Activated T-helper 1 cell treated with Interleukin-2 at 50 U/mL for 16 hours (primary cell): ENCODE data around the gene ZNF554.
"Not testable (repeated sequence)": the region's sequence is repeated elsewhere in the genome, so short reads cannot be mapped to it uniquely, and the experiment has no call there.

Experiments used
- DNase-seq: peaks from one replicate; pipeline ENCODE4 v3.0.0-alpha.2; 2020; ENCODE audit warnings: low read depth

Gene ZNF554

DNA sequence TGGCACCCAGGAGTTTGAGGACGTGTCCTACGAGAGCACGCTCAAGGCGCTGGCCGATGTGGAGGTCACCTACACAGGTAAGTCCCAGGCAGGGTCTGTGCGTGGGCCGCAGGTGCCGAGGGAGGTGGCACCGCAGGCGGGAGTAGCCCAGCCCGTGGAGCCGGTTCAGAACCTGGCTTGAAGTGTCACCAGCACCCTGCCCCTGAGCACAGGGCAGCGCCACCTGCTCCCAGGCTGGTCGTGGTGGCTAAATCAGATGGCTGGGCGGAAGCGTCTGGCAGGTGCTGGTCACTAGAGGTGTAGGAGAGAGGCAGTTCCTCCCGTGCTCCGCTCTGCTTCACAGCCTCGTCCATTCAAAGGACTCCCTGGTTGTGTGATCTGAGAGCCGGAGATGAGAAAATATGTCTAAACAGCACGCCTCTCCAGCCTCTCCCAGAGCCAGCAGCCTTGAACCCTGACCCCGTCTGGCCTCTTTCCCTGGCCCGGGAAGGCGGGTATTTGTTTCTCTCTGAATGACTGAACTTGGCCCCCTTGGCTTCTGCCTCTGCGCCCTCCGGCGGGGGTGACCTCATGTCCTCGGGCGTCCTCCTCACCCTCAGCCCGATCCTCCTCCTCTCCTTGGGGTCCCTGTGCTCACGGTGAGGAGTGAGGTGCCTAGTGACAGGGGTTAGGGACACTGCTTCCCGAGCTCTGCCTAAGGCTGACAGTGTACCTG lies 29.0 kb upstream of the ZNF554 start:
- DNase-seq: no peak

DNA sequence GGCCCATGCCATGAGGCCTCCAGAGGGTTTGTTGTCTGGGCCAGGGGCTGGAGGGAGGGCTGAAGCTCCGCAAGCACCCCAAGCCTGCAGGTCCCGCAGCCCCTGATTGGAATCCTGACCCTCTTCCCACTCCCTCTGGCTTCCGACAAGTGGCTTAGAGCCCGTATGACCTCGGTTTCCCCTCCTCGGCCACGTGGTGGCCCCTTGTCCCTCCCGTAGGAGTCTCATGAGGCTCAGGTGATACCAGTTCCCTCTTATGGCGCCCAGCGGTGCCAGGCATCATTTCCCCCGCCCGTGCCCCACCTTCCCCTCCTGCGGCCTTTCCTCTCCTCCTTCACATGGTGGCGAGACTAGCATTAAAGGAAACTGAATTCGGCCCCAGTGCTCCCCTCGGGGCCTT lies 28.2 kb upstream of the ZNF554 start:
- DNase-seq: no peak

DNA sequence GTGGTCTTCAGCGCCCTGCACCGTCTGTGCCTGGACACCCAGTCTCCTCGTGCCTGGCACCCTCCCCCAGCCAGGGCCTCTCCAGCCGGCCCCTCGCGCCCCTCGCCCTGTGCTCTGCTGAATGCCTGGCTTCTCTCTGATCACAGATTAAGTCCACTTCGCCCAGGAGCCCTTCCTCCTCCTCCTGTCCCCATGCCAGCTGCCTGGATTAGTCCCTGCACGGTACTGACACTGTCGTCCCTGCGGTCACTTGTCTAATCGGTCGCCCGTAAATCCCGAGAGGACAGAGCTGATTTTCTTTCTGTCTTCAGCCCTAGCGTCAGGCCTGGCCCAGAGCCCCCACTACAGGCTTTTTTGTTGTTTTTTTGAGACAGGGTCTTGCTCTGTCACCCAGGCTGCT lies 27.8 kb upstream of the ZNF554 start:
- DNase-seq: no peak

DNA sequence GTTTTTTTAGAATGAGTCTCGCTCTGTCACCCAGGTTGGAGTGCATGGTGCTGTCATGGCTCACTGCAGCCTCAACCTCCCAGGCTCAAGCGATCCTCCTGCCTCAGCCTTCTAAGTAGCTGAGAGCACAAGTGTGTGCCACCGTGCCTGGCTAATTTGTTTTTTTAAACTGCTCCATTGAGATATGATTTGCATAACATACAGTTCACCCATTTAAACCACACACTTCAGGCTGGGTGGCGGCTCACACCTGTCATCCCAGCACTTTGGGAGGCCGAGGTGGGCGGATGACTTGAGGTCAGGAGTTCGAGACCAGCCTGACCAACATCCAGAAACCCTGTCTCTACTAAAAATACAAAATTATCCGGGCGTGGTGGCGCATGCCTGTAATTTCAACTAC lies 27.0 kb upstream of the ZNF554 start:
- DNase-seq: not testable (repeated sequence)

DNA sequence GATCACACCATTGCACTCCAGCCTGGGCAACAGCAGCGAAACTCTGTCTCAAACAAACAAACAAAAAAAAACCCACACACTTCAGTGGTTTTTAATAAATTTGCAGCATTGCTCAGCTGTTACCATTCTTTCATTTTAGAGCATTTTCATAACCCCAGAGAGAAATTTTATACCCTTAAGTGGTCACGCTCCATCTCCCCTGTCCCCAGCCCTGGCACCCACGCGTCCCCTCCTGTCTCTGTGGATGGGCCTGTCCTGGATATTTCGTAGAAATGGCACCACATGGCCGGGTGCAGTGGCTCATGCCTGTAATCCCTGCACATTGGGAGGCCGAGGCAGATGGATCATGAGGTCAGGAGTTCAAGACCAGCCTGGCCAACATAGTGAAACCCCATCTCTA lies 26.5 kb upstream of the ZNF554 start:
- DNase-seq: no peak

DNA sequence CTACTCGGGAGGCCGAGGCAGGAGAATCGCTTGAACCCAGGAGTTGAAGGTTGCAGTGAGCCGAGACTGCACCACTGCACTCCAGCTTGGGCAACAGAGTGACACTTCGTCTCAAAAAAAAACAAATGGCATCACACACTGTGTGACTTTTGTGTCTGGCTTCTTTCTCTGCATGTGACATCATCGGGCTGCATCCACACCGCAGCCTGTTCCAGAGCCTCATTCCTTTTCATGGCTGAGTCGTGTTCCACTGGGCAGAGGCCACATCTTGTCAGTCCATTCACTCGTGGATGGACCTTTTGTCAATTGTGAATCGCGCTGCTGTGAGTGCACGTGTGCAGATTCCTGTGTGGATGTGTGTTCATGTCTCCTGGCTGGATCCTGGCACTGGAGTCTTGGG lies 26.1 kb upstream of the ZNF554 start:
- no peak for DNase-seq

DNA sequence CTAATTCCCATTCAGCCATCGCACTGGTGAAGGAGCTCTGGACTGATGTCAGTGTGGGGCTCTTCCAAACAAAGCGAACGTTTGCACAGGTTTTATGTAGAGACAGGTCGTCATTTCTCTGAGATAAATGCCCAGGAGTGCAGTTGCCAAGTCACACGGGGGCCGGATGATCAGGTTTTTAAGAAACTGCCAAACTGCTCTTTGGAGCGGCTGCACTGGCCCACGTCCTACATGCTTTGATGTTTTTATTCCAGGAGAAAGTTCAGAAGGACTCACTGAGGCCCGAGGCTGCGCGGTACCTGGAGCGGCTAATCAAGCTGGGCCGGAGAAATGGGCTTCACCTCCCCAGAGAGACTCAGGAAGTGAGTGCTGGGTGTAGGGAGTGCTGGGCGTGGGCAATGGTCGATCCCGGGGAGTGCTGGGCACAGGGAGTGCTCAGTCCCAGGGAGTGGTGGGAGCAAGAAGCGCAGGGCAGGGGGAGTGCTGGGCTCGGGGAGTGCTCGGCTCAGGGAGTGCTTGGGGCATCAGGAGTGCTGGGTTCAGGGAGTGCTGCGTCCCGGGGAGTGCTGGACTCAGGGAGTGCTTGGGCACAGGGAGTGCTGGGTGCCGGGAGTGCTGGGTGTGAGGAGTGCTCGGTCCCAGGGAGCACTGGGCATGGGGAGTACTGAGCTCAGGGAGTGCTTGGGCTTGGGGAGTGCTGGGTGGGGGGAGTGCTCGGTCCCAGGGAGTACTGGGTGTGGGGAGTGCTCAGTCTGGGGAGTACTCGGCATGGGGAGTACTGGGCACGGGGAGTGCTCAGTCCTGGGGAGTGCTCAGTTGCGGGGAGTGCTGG lies 23.6 kb upstream of the ZNF554 start:
- no peak for DNase-seq

DNA sequence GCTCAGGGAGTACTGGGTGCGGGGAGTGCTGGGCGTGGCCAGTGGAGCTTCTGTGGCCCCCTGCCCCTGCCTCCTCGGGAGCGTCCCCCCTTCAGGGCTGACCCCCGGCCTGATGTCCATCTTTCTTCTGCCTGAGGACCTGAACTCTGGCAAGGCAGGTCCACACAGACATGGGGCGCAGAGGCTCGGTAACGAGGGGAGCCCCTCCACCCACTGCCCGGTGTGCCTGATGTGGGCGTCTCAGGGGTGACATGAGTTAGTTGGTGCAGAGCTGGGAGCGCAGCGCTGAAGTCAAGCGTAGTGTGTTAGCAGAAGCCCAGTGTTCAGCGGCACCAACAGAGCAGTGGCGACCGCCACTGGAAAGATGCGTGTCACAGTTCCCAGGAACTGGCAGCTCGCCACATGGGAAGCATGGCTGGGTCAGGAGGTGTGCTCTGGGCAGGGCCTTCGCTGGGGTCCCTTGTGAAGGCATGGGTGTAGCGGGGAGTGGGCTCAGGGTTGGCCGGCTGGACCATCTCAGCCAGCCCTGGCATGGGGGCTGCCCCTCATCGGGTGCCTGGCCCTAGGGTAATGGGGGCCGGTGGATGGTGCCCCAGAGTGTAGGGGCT lies 22.9 kb upstream of the ZNF554 start:
- no peak for DNase-seq

DNA sequence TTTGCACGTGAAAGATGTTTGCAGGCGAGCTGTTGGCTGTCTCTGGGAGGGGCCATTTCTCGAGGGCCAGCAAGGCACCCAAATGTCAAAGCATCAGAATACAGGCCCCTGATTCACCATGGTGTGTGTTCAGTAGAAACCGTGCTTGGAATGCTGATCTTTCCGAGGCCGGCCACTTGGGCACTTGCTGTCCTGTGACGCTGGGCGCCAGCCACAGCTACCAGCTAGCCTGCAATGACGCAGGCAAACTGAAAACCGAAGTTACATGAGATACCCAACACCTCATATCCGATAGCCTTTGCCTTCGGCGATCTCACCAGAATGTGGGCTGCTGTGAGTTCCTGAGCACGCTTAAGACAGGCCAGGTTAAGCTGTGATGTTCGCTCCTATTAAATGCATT lies 22.4 kb upstream of the ZNF554 start:
- DNase-seq: no peak

DNA sequence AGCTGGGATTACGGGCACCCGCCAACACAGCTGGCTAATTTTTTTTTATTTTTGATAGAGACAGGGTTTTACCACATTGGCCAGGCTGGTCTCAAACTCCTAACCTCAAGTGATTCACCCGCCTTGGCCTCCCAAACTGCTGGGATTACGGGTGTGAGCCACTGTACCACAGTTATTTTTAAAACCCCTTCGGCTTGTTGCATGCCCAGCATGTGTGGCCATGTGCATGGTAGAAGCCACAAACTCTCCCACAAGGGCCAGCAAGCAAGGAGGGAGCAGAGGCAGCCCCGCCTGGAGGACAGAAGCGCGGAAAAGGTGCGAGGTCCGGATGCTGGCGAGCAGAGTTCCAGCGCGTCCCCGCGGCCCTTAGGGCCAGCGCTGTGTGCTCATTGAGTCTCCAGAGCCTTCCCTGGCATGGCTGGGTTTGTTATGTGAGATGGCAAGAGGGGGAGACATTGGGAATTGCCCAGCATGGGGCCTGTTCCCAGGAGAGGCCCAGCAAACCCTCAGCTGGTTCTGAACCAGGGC lies 21.4 kb upstream of the ZNF554 start:
- DNase-seq: no peak

DNA sequence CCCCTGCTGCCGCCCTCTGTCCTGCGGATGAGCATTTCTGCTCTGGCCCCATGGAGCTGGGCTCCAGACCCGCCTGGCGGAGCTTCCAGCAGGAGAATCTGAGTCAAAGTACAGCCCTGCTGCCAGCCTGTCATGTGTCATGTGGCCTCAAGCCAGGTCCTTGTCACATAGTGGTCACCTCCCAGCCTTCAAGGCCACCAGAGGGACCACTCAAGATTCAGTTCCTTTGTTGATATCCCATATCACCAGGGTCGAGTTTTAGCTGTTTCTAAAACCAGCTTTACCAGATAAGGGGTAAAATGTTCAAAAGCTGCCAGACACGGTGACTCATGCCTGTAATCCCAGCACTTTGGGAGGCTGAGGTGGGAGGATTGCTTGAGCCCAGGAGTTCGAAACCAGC lies 20.9 kb upstream of the ZNF554 start:
- no peak for DNase-seq

DNA sequence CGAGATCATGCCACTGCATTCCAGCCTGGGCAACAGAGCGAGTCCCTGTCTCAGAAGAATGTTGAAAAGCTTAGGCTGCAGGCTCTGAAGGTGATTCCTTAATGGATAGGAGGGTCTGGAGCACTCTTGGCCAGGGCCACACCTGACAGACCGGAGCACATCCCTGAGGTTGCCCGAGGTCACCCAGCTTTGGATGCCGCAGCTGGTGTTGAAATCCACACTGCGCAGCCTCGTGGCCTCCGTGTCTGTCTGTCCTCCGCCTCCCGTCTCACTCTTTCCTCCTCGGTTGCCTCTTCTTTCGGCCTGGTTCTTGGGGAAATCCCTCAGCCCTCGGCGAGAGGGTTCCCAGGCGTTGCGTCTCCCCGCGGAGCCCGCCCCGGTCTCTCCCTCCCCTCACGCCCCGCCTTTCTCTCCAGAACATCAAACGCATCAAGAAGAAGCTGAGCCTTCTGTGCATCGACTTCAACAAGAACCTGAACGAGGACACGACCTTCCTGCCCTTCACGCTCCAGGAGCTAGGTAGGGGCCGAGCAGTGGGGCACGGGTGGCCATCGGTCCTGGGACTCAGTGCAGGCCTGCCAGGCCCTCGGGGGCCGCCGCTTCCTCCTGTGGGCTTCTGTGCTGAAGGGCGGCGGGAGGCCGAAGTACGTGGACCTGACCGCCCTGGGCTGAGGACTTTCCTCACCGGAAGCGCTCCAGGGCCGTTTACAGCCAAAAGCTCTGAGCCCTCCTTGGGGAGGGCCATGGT lies 20.2 kb upstream of the ZNF554 start:
- DNase-seq: no peak

DNA sequence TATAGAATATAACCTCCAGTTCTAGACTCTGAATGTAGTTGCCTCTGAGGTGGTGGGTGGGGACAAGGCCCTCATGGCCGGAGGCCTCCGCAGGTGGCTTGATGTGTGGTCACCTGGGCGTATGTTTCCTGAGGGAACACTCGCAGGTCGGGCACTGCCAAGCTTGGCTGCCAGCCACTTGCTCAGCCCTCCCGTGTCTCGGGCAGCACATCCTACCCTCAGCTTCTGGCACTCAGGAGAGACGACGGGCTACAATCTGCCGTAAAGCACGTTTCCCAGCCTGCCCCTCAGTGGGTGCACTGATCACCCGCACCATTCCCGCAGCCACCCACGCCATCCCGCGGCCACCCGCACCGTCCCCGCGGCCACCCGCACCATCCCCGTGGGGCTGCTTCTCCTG lies 19.2 kb upstream of the ZNF554 start:
- no peak for DNase-seq

DNA sequence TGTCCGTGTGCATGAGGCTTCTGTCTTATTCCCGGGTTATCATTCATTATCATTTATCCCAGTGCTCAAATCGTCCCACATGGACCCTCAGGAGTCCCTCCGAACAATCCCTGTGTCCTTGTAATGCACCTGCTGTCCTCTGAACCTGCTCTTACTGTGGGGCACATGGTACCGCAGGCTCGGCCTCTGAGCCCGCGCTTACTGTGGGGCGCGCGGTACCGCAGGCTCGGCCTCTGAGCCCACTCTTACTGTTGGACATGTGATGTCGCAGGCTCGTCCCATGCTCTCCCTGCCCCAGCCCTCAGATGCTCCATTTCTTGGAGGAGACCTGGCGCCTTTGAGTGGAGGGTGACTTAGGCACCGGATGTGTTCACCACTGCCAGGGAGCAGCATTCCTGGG lies 16.8 kb upstream of the ZNF554 start:
- DNase-seq: no peak

DNA sequence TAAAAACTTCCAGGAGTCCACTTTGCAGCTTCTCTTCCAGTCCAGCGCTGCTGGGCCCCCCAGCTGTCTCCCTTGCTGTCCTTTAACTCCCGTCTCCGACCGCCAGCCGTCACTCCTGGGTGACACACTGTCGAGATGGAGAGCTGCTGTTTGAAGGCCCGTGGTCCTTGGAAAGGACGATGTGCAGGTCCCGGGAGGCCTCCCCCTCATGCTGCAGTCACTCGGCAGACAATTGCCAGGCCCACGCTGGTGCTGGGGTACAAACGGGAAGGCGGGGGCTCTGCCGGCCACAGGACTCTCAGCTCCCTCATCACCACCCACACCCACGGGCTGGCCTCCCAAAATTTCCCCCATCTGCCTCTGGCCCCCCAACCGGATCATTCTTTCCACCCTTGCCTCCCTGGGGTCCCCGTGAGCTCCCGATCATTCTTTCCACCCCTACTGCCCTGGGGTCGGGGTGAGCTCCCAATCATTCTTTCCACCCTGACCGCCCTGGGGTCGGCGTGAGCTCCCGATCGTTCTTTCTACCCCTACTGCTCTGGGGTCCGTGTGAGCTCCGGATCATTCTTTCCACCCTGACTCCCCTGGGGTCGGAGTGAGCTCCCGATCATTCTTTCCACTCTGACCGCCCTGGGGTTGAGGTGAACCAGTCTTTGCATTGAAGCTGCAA lies 16.0 kb upstream of the ZNF554 start:
- DNase-seq: no peak

DNA sequence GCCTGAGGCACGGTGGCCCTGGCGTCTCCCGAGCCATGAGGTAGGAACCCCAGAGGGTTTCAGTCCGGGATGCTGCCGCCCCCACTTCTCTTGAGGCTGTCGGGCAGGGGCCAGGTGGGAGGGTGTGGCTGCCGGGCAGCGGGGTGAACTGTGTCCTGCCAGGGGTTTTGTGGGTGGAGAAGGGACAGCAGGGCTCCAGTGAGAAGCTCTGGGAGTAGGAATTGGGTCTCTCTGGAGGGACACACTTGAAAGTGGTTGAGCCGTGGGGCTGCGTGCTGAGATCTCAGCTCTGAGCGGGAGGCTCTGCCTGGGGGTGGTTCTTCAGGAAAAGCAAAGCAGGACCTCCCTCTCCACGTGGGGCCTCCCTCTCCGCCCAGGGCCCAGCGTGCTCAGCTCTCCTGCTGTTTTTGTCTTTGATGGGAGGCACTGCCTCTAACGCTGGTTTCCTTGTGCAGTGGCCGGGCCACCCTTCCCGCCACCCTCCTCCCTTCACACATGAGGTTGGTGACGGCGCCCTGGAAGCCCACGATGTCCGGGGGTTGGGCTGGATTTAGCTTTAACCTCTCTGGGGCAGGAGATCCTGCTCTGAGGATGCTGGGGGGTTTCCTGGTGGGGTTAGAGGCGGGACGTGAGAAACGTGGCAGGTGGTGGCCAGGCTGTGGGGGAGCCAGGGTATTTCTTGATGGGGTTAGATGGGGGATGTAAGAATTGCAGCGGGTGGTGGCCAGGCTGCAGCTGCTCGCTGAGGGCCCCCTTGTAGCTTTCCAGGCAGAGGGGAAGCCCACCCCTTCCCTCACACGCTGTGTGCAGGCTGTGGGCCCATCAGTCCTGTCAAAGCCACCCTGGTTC lies 15.3 kb upstream of the ZNF554 start:
- no peak for DNase-seq

DNA sequence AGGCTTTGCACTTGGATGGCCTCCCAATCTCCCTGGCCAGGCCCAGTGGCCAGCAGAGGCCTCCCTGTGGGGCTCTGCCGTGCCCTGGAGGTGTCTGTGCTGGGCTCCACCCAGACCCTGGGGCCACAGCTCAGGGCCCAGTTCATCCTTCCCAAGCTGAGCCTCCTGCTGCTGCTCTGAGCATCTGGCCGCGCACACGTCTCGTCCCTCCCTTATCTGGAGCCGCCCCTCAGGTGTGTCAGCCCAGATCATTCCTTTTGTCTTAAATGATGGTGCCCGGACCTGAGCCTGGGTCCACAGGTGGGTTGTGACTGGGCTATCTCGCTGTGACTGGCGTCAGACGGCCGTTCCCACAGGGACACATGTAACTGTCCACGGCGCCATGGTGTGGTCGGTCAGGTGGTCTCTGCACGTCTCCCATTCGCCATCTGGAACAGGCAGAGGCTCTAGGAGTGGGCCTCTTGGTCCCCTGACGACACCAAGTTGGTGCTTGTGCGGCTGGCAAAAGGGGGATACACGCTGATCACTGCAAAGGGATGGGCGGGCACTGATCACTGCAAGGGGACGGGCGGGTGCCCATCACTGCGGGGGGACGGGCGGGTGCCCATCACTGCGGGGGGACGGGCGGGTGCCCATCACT lies 14.3 kb upstream of the ZNF554 start:
- DNase-seq: no peak

DNA sequence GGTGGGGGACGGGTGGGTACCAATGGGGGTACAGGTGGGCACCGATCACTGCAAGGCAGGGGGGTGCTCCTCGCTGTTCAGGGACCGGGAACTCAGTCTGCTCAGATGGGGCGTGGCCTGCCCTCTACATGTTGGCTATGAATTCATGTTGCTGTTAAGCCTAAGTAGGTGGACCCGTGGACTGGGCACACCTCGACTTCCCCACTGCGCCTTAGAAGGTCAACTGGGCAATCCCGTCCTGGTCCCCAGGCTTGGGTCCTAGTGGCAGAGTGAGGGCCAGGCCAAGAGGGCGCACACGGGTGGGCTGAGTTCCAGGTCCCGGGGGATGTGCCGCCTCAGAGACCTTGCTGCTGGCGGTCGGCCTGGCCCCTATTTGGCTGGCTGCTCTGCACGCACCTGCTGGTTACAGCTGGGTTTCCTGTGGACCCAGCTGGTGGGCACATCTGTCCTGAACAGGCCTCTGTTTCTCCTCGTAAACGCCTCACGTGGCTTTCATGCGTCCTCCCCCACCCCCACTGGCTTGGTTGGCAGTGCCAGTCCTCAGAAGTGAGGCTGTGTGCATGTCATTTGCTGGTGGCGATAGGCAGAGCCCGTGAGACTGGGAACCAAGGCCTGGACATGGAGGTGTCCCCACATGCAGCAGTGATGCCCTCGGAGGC lies 13.5 kb upstream of the ZNF554 start:
- no peak for DNase-seq

DNA sequence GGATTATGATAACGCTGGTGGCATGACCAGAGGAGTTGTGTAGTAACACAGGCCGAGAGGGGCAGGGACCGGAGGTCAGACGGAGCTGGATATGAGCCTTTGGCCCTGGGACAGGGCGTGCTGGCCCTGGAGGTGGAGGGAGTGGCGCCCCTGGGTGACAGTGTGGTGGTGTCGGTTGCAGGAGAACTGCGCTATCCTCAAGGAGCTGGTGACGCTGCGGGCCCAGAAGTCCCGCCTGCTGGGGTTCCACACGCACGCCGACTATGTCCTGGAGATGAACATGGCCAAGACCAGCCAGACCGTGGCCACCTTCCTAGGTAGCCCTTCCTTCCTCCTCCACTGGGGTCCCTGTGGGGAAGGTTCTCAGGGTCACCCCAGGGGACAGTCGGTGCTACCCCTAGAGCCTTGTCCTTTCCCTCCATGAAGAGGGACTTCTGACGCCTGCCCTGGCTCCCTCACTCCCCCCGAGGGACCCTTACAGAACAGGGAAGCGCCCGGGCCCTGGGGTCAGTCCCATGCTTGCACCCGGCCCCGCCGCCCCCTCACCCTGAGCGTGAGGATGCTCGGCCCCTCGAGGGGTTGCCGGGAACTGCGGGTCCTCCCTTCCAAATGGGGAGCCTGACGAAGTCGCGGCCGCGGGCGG lies 12.8 kb upstream of the ZNF554 start:
- DNase-seq: no peak
